Measurements from ENCODE around the gene CNOT6L.

CNOT6L gene

DNA sequence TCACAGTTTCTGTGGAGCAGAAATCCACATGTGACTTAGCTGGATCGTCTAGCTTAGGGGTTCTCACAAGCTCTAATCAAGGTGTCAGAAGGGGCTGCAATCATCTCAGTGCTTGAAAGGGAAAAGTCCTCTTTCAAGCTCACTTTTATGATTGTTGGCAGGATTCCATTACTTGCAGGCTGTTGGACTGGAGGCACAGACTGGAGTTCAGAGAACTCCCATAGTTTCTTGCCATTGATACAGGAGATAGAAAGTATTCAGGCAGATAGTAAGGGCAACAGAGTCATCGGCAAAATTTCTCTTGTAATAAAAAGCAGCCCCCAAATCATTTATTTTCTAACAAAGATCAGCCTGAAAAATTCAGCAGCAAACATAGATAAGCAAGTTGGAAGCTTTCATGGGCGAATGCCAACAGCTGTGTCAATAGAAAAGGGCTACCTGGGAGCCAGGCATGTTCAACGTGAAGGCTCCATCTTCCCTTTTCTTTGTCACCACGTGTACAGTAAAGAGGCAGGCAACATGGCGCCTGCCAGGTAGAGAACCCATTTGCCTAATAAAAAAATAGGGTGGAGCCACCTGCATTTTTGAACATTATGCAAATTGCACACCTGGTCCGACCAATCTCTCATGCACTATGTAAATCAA is 149.1 kb downstream of the CNOT6L start:
- TF ChIP-seq TAF1 (IDR thresholded peaks at IDR 0.05; ENCODE audit: low read depth): no peak
- TF ChIP-seq EGR1 (IDR thresholded peaks at IDR 0.05): no peak
- no peak for TF ChIP-seq YY1 (IDR thresholded peaks at IDR 0.05; ENCODE audit: low read depth)
- TF ChIP-seq NFIC (IDR thresholded peaks at IDR 0.05): no peak
- TF ChIP-seq, protein P1, sequence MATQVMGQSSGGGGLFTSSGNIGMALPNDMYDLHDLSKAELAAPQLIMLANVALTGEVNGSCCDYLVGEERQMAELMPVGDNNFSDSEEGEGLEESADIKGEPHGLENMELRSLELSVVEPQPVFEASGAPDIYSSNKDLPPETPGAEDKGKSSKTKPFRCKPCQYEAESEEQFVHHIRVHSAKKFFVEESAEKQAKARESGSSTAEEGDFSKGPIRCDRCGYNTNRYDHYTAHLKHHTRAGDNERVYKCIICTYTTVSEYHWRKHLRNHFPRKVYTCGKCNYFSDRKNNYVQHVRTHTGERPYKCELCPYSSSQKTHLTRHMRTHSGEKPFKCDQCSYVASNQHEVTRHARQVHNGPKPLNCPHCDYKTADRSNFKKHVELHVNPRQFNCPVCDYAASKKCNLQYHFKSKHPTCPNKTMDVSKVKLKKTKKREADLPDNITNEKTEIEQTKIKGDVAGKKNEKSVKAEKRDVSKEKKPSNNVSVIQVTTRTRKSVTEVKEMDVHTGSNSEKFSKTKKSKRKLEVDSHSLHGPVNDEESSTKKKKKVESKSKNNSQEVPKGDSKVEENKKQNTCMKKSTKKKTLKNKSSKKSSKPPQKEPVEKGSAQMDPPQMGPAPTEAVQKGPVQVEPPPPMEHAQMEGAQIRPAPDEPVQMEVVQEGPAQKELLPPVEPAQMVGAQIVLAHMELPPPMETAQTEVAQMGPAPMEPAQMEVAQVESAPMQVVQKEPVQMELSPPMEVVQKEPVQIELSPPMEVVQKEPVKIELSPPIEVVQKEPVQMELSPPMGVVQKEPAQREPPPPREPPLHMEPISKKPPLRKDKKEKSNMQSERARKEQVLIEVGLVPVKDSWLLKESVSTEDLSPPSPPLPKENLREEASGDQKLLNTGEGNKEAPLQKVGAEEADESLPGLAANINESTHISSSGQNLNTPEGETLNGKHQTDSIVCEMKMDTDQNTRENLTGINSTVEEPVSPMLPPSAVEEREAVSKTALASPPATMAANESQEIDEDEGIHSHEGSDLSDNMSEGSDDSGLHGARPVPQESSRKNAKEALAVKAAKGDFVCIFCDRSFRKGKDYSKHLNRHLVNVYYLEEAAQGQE (IDR thresholded peaks at IDR 0.05; ENCODE audit: low read depth): no peak
- TF ChIP-seq, protein P2, sequence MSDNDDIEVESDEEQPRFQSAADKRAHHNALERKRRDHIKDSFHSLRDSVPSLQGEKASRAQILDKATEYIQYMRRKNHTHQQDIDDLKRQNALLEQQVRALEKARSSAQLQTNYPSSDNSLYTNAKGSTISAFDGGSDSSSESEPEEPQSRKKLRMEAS (IDR thresholded peaks at IDR 0.05): no peak
- no peak for TF ChIP-seq EP300 (IDR thresholded peaks at IDR 0.05; ENCODE audit: borderline replicate concordance)
- no peak for TF ChIP-seq CEBPB (IDR thresholded peaks at IDR 0.05)
- no peak for TF ChIP-seq FOXM1 (IDR thresholded peaks at IDR 0.05; ENCODE audit: borderline replicate concordance, low read depth)
- no peak for TF ChIP-seq CREB1 (IDR thresholded peaks at IDR 0.05; ENCODE audit: low read depth)
- no peak for TF ChIP-seq TEAD4 (IDR thresholded peaks at IDR 0.05)
- TF ChIP-seq TCF12 (IDR thresholded peaks at IDR 0.05; ENCODE audit: low read depth): no peak
- TF ChIP-seq, protein P3, sequence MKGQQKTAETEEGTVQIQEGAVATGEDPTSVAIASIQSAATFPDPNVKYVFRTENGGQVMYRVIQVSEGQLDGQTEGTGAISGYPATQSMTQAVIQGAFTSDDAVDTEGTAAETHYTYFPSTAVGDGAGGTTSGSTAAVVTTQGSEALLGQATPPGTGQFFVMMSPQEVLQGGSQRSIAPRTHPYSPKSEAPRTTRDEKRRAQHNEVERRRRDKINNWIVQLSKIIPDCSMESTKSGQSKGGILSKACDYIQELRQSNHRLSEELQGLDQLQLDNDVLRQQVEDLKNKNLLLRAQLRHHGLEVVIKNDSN (IDR thresholded peaks at IDR 0.05): no peak

DNA sequence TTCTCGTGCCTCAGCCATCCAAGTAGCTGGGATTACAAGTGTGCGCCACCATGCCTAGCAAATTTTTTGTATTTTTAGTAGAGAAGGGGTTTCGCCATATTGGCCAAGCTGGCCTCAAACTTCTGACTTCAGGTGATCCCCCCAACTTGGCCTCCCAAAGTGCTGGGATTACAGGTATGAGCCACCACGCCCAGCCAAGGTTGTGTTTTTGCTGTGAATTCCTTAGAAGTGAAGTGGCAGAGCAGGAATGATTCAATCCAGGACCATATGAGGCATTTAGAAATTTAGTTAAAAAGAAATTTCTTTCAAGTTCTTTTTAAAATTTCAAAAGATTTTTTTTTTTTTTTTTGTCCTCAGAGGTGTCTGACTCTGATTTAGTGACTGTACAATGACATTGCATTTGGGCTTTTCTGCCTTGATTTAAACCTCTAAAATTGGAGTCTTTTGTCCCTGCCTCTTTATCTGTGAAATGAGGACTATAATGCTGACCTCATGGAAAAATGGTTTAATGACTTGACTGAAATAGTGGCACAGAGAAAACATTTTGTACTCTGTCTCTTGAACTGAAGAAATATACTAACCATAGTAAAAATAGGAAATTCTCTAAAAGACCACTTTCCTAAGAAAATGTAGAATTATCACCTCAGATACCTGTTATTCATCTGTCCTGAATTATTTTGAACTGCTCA is 153.6 kb downstream of the CNOT6L start:
- TF ChIP-seq ZBTB7A (IDR thresholded peaks at IDR 0.05; ENCODE audit: low read depth): no peak
- no peak for TF ChIP-seq TEAD4 (IDR thresholded peaks at IDR 0.05)
- TF ChIP-seq CEBPB (IDR thresholded peaks at IDR 0.05): no peak
- no peak for TF ChIP-seq CREB1 (IDR thresholded peaks at IDR 0.05; ENCODE audit: low read depth)
- no peak for TF ChIP-seq TCF12 (IDR thresholded peaks at IDR 0.05; ENCODE audit: low read depth)
- no peak for TF ChIP-seq EGR1 (IDR thresholded peaks at IDR 0.05)
- TF ChIP-seq, protein P3 (IDR thresholded peaks at IDR 0.05): no peak
- no peak for TF ChIP-seq YY1 (IDR thresholded peaks at IDR 0.05; ENCODE audit: low read depth)
